HEK293 (cell line): ENCODE results near the gene FHAD1.

Experiments
- CTCF ChIP-seq: fragments of 450-650 bp; formaldehyde crosslinking; IDR thresholded peaks from 2 replicates; pipeline ENCODE4 v1.5.1; 2016; ENCODE audit warnings: missing biosample characterization, missing genetic modification characterization
- KLF16 ChIP-seq: fragments of 450-650 bp; formaldehyde crosslinking; IDR thresholded peaks from 2 replicates; pipeline ENCODE4 v1.5.1; 2017; ENCODE audit warnings: missing biosample characterization, missing genetic modification characterization
- OVOL3 ChIP-seq: fragments of 450-650 bp; formaldehyde crosslinking; IDR thresholded peaks from 2 replicates; pipeline ENCODE4 v1.5.1; 2016; ENCODE audit warnings: missing biosample characterization, missing genetic modification characterization
- SP7 ChIP-seq: fragments of 450-650 bp; formaldehyde crosslinking; IDR thresholded peaks from 2 replicates; pipeline ENCODE4 v1.5.1; 2016; ENCODE audit warnings: missing biosample characterization, missing genetic modification characterization
- ZNF513 ChIP-seq: fragments of 450-650 bp; IDR thresholded peaks from 2 replicates; pipeline ENCODE4 v1.5.1; 2018; ENCODE audit warnings: missing biosample characterization, missing genetic modification characterization
- TF ChIP-seq, protein P1 (sequence below): fragments of 450-650 bp; formaldehyde crosslinking; optimal IDR thresholded peaks from 2 replicates; pipeline ENCODE3; 2016; ENCODE audit warnings: missing biosample characterization, mild to moderate bottlenecking, missing genetic modification characterization
- TF ChIP-seq, protein P2 (sequence below): fragments of 450-650 bp; formaldehyde crosslinking; IDR thresholded peaks from 2 replicates; pipeline ENCODE4 v1.5.1; 2016; ENCODE audit warnings: missing biosample characterization, missing genetic modification characterization, low read depth
- TF ChIP-seq, protein P3 (sequence below): fragments of 450-650 bp; IDR thresholded peaks from 2 replicates; pipeline ENCODE4 v1.5.1; 2018; ENCODE audit warnings: missing biosample characterization, mild to moderate bottlenecking, missing genetic modification characterization

- TF ChIP-seq, protein P1, sequence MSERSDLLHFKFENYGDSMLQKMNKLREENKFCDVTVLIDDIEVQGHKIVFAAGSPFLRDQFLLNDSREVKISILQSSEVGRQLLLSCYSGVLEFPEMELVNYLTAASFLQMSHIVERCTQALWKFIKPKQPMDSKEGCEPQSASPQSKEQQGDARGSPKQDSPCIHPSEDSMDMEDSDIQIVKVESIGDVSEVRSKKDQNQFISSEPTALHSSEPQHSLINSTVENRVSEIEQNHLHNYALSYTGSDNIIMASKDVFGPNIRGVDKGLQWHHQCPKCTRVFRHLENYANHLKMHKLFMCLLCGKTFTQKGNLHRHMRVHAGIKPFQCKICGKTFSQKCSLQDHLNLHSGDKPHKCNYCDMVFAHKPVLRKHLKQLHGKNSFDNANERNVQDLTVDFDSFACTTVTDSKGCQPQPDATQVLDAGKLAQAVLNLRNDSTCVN: no peak
- no peak for TF ChIP-seq SP7
- no peak for TF ChIP-seq ZNF513 (tag by site-specific recombination)
- no peak for TF ChIP-seq OVOL3 (tag by site-specific recombination)
- TF ChIP-seq, protein P2, sequence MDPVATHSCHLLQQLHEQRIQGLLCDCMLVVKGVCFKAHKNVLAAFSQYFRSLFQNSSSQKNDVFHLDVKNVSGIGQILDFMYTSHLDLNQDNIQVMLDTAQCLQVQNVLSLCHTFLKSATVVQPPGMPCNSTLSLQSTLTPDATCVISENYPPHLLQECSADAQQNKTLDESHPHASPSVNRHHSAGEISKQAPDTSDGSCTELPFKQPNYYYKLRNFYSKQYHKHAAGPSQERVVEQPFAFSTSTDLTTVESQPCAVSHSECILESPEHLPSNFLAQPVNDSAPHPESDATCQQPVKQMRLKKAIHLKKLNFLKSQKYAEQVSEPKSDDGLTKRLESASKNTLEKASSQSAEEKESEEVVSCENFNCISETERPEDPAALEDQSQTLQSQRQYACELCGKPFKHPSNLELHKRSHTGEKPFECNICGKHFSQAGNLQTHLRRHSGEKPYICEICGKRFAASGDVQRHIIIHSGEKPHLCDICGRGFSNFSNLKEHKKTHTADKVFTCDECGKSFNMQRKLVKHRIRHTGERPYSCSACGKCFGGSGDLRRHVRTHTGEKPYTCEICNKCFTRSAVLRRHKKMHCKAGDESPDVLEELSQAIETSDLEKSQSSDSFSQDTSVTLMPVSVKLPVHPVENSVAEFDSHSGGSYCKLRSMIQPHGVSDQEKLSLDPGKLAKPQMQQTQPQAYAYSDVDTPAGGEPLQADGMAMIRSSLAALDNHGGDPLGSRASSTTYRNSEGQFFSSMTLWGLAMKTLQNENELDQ (tag by site-specific recombination): no peak
- TF ChIP-seq, protein P3, sequence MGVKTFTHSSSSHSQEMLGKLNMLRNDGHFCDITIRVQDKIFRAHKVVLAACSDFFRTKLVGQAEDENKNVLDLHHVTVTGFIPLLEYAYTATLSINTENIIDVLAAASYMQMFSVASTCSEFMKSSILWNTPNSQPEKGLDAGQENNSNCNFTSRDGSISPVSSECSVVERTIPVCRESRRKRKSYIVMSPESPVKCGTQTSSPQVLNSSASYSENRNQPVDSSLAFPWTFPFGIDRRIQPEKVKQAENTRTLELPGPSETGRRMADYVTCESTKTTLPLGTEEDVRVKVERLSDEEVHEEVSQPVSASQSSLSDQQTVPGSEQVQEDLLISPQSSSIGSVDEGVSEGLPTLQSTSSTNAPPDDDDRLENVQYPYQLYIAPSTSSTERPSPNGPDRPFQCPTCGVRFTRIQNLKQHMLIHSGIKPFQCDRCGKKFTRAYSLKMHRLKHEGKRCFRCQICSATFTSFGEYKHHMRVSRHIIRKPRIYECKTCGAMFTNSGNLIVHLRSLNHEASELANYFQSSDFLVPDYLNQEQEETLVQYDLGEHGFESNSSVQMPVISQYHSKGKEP (tag by site-specific recombination): no peak
- no peak for TF ChIP-seq CTCF
- TF ChIP-seq KLF16 (tag by site-specific recombination): no peak
These were observed 123.2 kb downstream of the FHAD1 start for GRCh38 chr1:15370268-15370667.
